H1 (cell line): ENCODE measurements around the gene ZNF586. TPM values are rescaled to one million over a fixed set of nuclear protein-coding genes. Genes with fewer than 3 reads are reported as not detected.

Experiments used
- ASH2L ChIP-seq: fragments of 200-600, 300-600 bp; sonication (generic); IDR thresholded peaks from one replicate; pipeline ENCODE4 v1.7.1; 2017; ENCODE audit warnings: low read length
- BCL11A ChIP-seq, 2 experiments: IDR thresholded peaks; one replicate each; pipeline ENCODE4 v1.6.1; 2011; ENCODE audit warnings: low read depth in 2 of 2, low read length in 2 of 2, mild to moderate bottlenecking in 2 of 2
- BRCA1 ChIP-seq: IDR thresholded peaks from 2 replicates; pipeline ENCODE4 v1.6.1; 2012; ENCODE audit warnings: low read depth, low read length, improper control_type of control experiment
- CBX5 ChIP-seq: fragments of 300-800, 300-1000 bp; sonication (generic); IDR thresholded peaks from 2 replicates; pipeline ENCODE4 v1.7.1; 2016; ENCODE audit warnings: antibody characterized with exemption, low read length, low read depth
- CREB1 ChIP-seq: IDR thresholded peaks from 2 replicates; pipeline ENCODE4 v1.6.1; 2012; ENCODE audit warnings: inconsistent platforms
- EZH2 ChIP-seq: fragments of 200-600 bp; sonication (generic); IDR thresholded peaks from 2 replicates; pipeline ENCODE4 v1.7.1; 2012; ENCODE audit warnings: low read depth, mild to moderate bottlenecking, moderate library complexity, low read length, inconsistent platforms; ENCODE audit not compliant: severe bottlenecking
- MAX ChIP-seq: IDR thresholded peaks from 2 replicates; pipeline ENCODE4 v1.6.1; 2012; ENCODE audit warnings: inconsistent platforms
- NANOG ChIP-seq: IDR thresholded peaks from 2 replicates; pipeline ENCODE4 v1.6.1; 2011; ENCODE audit warnings: low read length, low read depth, mild to moderate bottlenecking, inconsistent platforms; ENCODE audit not compliant: insufficient read depth, poor library complexity, severe bottlenecking
- POLR2AphosphoS5 ChIP-seq: IDR thresholded peaks from 2 replicates; pipeline ENCODE4 v1.6.1; 2011; ENCODE audit warnings: low read depth, low read length
- SIX5 ChIP-seq: IDR thresholded peaks from 2 replicates; pipeline ENCODE4 v1.6.1; 2011; ENCODE audit warnings: mild to moderate bottlenecking, low read depth, low read length
- polyA plus RNA-seq, 7 experiments: library from polyadenylated mRNA; depleted of rRNA in 3 of 7; stranded (reverse) in 5 of 7; unstranded in 2 of 7; fragments of >200 nt in 5 of 7; fragments of 200-250 nt in 2 of 7; gene quantifications; 1 replicate in 5 of 7; 2 replicates in 1 of 7; 4 replicates in 1 of 7; pipeline versions ENCODE4 v1.2.1 to v1.2.3, GENCODE V29; 2011 to 2013; ENCODE audit warnings: missing spikeins in 2 of 7, mixed read lengths in 2 of 7
- total RNA-seq: library from RNA; stranded (reverse); fragmentation: NEBNext Ultra II Directional; extraction: Animal tissue kit (Norgen Biotek cat#: 25700); gene quantifications from 2 replicates; pipeline ENCODE4 v1.2.1, GENCODE V29; 2021

The ZNF586 gene
- total and polyA plus RNA-seq, 2 of the 8 experiments (the other 6 are each of a cell fraction or from before 2014, with no cell fraction given): 8.1 to 15.5 TPM

GRCh38 chr19:57769345-57770131 lies at the start of gene ZNF586 (continued):
- no peak for TF ChIP-seq CBX5
- TF ChIP-seq EZH2: no peak
- no peak for TF ChIP-seq BCL11A (IDR thresholded peaks at IDR 0.05; ENCODE audit: low read depth in 2 of 2, low read length in 2 of 2)
- TF ChIP-seq SIX5: peak; percentile 83
- TF ChIP-seq CREB1: peak; percentile 79
- no peak for TF ChIP-seq BRCA1
- peak; percentile 65 for TF ChIP-seq MAX
- TF ChIP-seq ASH2L: peak; percentile 44
- TF ChIP-seq POLR2AphosphoS5: peak; percentile 83; the same call in 1 of the 2 replicates
- peak; percentile 13 for TF ChIP-seq NANOG
